ENCODE results near the gene RNF166.

The RNF166 gene

DNA sequence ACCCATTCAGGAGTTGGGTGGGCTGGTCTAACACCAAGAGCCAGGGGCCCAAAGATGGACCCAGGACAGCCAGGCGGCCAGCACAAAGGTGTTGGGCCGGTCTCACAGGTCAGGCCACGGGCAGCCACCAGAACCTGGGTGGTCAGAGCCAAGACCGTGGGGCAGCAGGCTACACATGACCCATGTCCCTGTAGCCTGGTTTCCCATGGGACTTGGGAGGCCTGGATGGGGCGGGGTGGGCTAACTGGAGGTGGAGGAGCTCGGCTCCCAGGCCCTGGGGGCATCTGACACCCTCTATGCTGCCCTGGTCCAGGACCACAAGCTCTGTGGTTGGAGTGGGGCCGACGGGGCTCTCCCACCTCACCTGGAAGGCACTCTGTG lies 17.3 kb upstream of the RNF166 start:
- DNase-seq, result no peak

- DNase-seq, result no peak
These were observed 16.7 kb upstream of the RNF166 start for GRCh38 chr16:88722784-88723506.

DNA sequence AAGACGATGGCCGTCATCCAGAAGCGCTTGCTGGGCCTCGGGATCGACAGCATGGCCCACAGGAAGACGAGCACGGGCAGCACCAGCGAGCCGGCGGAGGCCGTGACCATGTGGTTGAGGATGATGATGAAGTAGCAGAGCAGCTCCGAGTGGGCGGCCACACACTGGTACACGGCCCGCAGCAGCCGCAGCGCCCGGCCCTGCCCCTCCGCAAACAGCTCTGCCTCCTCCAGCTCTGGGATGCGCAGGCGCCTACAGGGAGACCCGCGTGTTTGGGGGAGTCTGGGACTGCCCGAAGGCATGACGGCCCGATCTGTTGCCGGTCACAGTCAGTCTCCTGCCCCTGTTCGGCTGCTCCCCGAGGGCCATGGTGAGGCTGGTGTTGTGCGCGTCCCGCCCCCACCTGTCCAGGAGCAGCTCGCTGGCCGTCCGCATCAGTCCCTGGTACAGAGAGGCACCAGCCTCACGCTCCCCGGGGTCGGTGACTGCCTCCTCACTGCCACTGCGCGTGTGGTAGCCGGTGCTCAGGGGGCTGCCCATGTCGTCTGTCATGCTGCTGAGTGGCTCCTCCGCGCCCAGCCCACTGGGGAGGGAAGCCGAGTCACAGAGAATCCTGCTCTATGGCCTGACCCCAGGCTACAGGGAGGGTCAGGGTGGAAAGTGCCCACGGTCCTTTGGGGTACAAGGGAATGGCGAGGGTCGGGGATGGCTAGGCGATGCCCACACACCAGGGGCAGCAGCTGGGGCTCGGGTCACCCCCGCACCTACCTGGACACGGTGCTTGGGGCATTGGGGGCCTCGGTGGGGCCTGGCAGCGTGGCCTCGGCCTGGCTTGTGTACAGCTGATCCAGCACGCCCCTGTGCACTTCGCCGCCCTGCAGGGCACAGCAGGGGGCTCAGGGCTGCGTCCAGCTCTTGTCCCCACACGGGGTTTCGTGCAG lies 15.9 kb upstream of the RNF166 start:
- DNase-seq, result no peak

DNA sequence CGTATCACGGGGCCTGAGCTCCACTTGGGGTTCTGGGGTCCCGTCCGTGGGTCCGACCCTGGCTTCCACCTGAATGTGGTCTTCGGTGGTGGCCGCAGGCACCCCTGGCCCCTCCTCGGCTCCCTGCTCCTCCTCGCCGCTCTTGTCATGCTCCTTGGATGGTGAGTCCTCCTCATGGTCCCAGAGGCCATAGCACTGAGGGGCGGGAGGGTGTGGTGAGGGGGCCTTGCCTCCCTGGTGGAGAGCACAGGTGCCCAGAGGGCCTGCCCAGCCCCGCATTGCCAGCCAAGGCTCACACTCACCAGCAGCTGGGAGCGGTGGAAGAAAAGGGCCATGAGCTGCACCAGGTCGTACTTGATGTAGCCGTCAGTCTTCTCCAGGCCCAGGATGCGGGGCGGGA lies 15.0 kb upstream of the RNF166 start:
- no peak for DNase-seq

DNA sequence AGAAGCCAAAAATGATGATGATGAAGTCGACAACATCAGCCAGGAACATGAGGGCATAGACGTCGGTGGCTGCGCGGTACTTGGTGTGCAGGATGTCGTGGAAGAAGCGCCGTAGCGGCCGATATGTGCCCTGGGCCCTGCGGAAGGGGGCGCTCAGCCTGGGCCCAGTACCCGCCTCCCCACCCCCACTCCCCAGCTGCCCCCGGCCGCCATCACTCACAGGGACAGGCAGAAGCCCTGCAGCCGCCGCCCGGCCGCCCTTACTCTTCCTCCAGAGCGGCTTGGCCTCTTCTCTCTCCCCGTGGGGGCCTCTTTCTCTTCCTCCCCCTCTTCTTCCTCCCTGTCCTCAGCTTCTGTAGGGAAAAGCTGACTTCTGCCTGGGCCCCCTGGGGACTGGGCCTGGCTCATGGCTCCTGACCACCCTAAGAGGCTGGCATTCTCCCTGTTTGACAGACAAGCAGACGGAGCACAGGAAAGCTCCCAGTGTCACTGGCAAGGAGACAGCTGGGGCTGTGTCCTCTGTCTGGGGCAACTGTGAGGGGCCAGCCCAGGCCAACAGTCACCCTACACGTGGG lies 14.3 kb upstream of the RNF166 start:
- DNase-seq, result no peak

GRCh38 chr16:88719933-88720296 lies 13.7 kb upstream of the RNF166 start:
- DNase-seq, result no peak

- no peak for DNase-seq
These were observed 13.2 kb upstream of the RNF166 start for GRCh38 chr16:88719267-88719932.

GRCh38 chr16:88718178-88718577 lies 12.0 kb upstream of the RNF166 start:
- DNase-seq, result no peak

GRCh38 chr16:88716601-88717001 lies 10.4 kb upstream of the RNF166 start:
- no peak for DNase-seq

DNA sequence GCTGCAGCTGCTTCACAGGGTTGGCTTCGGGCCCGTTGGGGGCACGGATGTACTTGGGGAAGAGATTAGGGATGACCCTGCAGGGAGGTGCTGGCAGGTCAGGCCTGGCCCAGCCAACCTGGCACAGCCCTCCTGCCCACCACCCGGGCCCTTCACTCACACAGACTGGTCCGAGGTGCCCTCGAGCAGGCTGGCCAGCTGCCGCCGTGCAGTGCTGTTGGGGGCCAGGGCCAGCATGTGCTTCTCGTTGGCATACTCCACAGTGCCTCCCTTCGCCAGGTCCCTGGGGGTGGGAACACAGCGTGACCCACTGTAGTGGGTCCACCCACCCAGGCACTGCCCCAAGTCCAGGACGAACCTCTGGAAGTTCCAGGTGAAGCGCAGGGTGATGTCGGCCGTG lies 10.0 kb upstream of the RNF166 start:
- no peak for DNase-seq

DNA sequence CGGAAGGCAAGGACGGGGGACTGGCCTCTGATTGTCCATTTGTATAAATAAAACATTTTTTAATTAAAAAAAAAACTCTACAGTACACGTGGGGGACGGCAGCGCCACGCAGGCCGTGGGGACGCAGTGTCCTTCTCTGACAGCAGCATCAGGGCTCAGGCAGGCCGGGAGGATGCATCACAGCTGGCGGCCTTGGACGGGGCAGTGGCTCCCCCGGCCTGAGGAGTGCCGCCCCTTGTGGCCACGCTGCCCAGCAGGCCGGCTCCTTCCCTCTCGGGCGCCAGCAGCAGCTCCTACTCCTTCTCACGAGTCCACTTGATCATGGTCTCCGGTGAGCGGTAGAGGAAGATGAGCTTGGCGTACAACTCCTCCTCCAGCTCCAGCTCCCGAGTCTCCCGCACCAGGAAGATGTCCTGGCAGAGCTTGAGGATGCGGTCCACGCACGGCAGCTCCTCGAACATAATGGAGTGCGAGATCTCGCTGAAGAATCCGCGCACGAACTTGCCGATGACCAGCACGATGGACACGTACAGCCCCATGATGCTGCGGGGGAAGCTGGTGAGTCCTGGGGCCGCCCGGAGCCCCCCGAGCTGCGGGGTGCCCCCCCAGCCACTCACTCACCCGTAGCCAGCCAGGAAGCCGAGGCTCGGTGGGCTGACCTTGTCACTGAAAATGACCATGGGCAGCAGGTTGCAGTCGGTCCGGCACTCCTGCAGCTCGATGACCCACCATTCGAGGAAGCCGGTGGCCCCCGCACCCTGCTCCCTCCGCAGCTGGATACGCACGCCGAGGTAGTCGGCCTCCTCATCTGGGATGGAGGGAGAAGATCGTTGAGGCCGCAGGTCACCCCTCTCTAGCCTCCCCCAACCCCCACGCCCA lies 9.3 kb upstream of the RNF166 start:
- DNase-seq, result no peak

GRCh38 chr16:88714420-88715302 lies 8.5 kb upstream of the RNF166 start:
- no peak for DNase-seq

GRCh38 chr16:88713568-88714419 lies 7.6 kb upstream of the RNF166 start:
- no peak for DNase-seq

- no peak for DNase-seq
These were observed 6.8 kb upstream of the RNF166 start for GRCh38 chr16:88713054-88713453.

DNA sequence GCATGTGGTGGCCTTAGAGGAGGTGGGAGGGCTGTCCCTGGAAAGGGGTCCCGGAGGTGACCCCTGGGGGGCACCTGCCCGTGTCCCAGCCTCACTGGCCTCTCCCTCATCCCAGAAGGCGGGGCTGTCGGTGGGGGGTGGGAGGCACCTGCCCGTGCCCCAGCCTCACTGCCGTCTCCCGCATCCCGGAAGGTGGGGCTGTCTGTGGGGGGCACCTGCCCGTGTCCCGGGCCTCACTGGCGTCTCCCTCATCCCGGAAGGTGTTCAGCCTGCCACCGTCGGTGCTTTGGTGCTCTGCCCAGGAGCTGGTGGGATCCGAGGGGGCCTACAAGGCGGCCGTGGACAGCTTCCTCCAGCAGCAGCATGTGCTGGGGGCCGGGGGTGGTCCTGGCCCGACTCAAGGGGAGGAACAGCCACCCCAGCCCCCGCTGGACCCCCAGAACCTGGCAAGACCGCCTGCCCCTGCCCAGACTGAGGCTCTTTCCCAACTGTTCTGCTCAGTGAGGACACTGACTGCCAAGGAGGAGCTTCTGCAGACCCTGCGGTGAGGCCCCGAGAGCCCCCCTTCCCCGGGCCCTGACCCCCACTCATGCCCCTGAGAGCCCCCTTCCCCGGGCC lies 6.3 kb upstream of the RNF166 start:
- DNase-seq, result no peak

GRCh38 chr16:88711750-88712340 lies 5.6 kb upstream of the RNF166 start:
- no peak for DNase-seq

DNA sequence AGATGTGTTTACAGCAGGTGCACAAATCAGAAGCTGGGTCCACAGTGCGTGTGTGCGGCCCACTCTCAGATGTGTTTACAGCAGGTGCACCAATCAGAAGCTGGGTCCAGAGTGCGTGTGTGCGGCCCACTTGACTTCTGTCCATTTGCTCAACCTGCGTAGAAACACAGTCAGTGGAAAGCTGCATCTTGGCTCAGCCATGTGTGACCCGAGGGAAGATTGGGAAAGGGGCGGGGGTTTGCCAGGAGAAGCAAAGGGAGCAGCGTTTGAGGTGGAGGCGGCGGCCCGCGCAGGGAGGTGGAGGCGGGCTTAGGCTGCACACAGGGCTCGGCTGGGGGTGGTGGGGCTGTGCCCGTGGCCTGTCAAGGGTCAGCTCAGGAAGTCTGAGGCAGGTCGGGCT lies 4.3 kb upstream of the RNF166 start:
- DNase-seq, result no peak

GRCh38 chr16:88706965-88707826 lies 988 bp upstream of the RNF166 start:
- no peak for DNase-seq

Data from stimulated activated naive CD4-positive, alpha-beta T cell (primary cell).